Natural killer cell (primary cell): Measurements from ENCODE around the gene FAM114A2. TPM values are rescaled to one million over a fixed set of nuclear protein-coding genes. Genes with fewer than 3 reads are reported as not detected.

Source experiments
- ATAC-seq, 3 donors: fragments of 150-1000 bp in 2 of 3; fragments of 200-7000 bp in 1 of 3; cut with Tn5 transposase; 1 replicate in 1 of 3; 2 replicates in 2 of 3; pipeline ENCODE4 v1.10.0; 2021; ENCODE audit warnings: mild to moderate bottlenecking in 2 of 3, moderate library complexity in 2 of 3
- DNase-seq, 2 donors: peaks; one replicate each; pipeline versions ENCODE4 v3.0.0 to v3.0.0-alpha.2; 2013 to 2021; ENCODE audit warnings: mixed read lengths in 1 of 2
- H3K27ac ChIP-seq: one replicate; pipeline ENCODE4 v1.5.1; 2013; ENCODE audit warnings: mild to moderate bottlenecking, low read length
- H3K27me3 ChIP-seq: one replicate; pipeline ENCODE4 v1.6.1; 2013; ENCODE audit warnings: low read length; ENCODE audit not compliant: control insufficient read depth, insufficient read depth
- H3K36me3 ChIP-seq: one replicate; pipeline ENCODE4 v1.6.1; 2013; ENCODE audit warnings: low read length; ENCODE audit not compliant: control insufficient read depth, insufficient read depth
- H3K4me1 ChIP-seq: one replicate; pipeline ENCODE4 v1.6.1; 2013; ENCODE audit warnings: low read length; ENCODE audit not compliant: control insufficient read depth, insufficient read depth
- H3K4me3 ChIP-seq: one replicate; pipeline ENCODE4 v1.5.1; 2013; ENCODE audit warnings: low read length
- H3K9me3 ChIP-seq: one replicate; pipeline ENCODE4 v1.6.1; 2013; ENCODE audit warnings: low read length; ENCODE audit not compliant: control insufficient read depth, insufficient read depth
- H3K27ac Mint-ChIP-seq, 2 donors: one replicate each; pipeline ENCODE4 v1.8.0; 2022; ENCODE audit warnings: mild to moderate bottlenecking in 2 of 2, mixed read lengths in 2 of 2, moderate library complexity in 1 of 2
- H3K27me3 Mint-ChIP-seq, 2 donors: one replicate each; pipeline ENCODE4 v1.8.0; 2022; ENCODE audit warnings: low read depth in 2 of 2, mixed read lengths in 2 of 2
- H3K36me3 Mint-ChIP-seq: one replicate; pipeline ENCODE4 v1.8.0; 2022; ENCODE audit warnings: mixed read lengths
- H3K4me1 Mint-ChIP-seq, 2 donors: one replicate each; pipeline ENCODE4 v1.8.0; 2022; ENCODE audit warnings: mixed read lengths in 2 of 2
- H3K4me3 Mint-ChIP-seq: one replicate; pipeline ENCODE4 v1.8.0; 2022; ENCODE audit warnings: mild to moderate bottlenecking, moderate library complexity, mixed read lengths
- H3K9me3 Mint-ChIP-seq, 2 donors: one replicate each; pipeline ENCODE4 v1.8.0; 2022; ENCODE audit warnings: mixed read lengths in 2 of 2
- WGBS: methylation state at CpG from one replicate; pipeline ENCODE4 v1.1.7; 2013; ENCODE audit warnings: missing lambda C conversion rate; ENCODE audit not compliant: insufficient coverage; 5-methylcytosine and 5-hydroxymethylcytosine counted together
- intact Hi-C: fragments of 100-400 bp; cut with micrococcal nuclease; formaldehyde crosslinking; loops from one replicate; pipeline ENCODE4 v1.14.2; 2022
- total RNA-seq, 4 donors: library from RNA; stranded (reverse); fragments of 120-200 nt in 1 of 4; gene quantifications; one replicate each; pipeline versions ENCODE4 v1.2.3 to v1.2.4, GENCODE V29; 2013 to 2022
- TF ChIP-seq, protein P1 (sequence below): fragments of 200-600 bp; IDR thresholded peaks from one replicate; pipeline ENCODE4 v1.8.0; 2022; ENCODE audit warnings: antibody characterized with exemption

Gene FAM114A2
- total RNA-seq, 3 donors from 2014 or later (not counting 1 experiment from before 2014, with no cell fraction given), result 29.0 to 37.8 (median 29.4) TPM

DNA sequence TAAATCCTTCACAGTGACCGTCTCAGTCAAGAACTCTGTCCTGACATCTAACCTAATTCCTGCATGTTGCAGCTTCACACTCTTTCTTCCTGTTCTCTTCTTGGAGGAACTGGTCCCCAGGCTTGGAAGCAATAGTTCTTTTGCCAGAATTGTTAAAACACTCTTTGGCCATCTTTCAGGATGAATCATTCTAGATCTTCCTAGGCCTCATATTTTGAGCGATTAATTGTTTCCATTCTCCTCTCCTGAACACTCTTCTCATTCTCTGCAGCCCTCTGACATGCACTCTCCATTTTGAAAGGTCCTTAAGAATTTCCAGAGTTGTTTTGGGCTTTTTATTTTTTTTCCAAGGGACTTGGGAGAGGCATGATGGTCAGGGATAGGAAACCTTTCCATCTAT is 85.8 kb downstream of the FAM114A2 start:
- WGBS, result 98% methylated on average over 2 of the region's 2 CpGs
- Mint-ChIP-seq H3K27me3 (no peaks in the 10 kb centered on the region), H3K9me3 (no peaks in the 10 kb centered on the region), H3K27ac (no peak overlapping the region), H3K4me3 (no peak overlapping the region), H3K36me3 (no peaks in the 10 kb centered on the region), H3K4me1 (peaks cover 0 to 20% of the 10 kb centered on the region in 2 donors)
- intact Hi-C loops, result no loop called here
- TF ChIP-seq, protein P1, sequence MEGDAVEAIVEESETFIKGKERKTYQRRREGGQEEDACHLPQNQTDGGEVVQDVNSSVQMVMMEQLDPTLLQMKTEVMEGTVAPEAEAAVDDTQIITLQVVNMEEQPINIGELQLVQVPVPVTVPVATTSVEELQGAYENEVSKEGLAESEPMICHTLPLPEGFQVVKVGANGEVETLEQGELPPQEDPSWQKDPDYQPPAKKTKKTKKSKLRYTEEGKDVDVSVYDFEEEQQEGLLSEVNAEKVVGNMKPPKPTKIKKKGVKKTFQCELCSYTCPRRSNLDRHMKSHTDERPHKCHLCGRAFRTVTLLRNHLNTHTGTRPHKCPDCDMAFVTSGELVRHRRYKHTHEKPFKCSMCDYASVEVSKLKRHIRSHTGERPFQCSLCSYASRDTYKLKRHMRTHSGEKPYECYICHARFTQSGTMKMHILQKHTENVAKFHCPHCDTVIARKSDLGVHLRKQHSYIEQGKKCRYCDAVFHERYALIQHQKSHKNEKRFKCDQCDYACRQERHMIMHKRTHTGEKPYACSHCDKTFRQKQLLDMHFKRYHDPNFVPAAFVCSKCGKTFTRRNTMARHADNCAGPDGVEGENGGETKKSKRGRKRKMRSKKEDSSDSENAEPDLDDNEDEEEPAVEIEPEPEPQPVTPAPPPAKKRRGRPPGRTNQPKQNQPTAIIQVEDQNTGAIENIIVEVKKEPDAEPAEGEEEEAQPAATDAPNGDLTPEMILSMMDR, result no peak
- H3K27ac ChIP-seq, result no peak overlapping the region
- DNase-seq (no peak), ATAC-seq (no peak)
- H3K27me3 ChIP-seq, result no peaks in the 10 kb centered on the region
- H3K36me3 ChIP-seq, result no peaks in the 10 kb centered on the region
- H3K4me1 ChIP-seq, result peaks cover 6% of the 10 kb centered on the region
- H3K9me3 ChIP-seq, result no peaks in the 10 kb centered on the region
- no peak overlapping the region for H3K4me3 ChIP-seq

DNA sequence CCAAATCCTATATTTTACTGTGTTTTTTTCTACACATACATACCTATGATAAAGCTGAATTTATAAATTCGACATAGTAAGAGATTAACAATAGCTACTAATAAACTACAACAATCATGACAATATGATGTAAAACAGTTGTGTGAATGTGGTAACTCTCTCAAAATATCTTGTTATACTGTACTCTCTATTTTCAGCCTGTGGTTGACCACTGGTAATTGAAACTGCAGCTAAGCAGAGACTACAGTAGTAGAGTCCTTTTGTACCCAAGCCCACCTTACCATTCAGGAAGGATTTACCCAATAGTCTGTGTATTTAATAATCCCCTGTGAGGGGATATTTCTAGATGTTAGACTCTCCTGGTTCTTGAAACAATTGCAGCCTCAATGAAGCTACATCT is 86.7 kb downstream of the FAM114A2 start:
- ATAC-seq (no peak), DNase-seq (no peak)
- H3K4me1 Mint-ChIP-seq, result peaks cover 0 to 18% of the 10 kb centered on the region in 2 donors
- TF ChIP-seq, protein P1, result no peak
- Histone ChIP-seq H3K27me3 (no peaks in the 10 kb centered on the region), H3K27ac (no peak overlapping the region), H3K36me3 (no peaks in the 10 kb centered on the region), H3K4me3 (no peak overlapping the region), H3K9me3 (no peaks in the 10 kb centered on the region), H3K4me1 (peaks cover 6% of the 10 kb centered on the region)
- H3K36me3 Mint-ChIP-seq, result no peaks in the 10 kb centered on the region
- no peaks in the 10 kb centered on the region for H3K9me3 Mint-ChIP-seq
- no CpG with 5 or more reads among the region's 1 CpG for WGBS
- H3K27ac Mint-ChIP-seq, result no peak overlapping the region
- H3K27me3 Mint-ChIP-seq, result no peaks in the 10 kb centered on the region
- no peak overlapping the region for H3K4me3 Mint-ChIP-seq
- intact Hi-C loops, result no loop called here

DNA sequence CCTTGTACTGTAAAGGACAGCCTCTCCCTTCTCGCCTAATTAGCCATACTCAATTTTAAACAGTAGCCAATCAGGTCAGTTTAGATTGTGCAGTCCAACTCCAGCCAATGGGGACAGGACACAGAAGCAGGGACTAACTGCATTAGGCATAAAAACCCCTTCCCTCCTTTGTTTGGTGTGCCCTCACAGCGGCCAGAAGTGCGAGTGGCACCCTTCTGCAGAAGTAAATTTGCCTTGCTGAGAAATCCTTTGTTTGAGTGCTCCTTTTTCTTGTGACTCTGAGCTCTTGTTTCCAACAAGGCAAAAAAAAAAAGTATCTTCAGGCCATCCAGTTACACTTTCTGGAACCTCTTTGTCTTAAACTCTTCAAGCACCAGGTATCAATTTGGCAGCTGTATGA is 97.4 kb downstream of the FAM114A2 start:
- Histone ChIP-seq H3K9me3 (peaks cover 13% of the 10 kb centered on the region), H3K4me1 (no peaks in the 10 kb centered on the region), H3K4me3 (no peak overlapping the region), H3K36me3 (no peaks in the 10 kb centered on the region), H3K27ac (no peak overlapping the region), H3K27me3 (no peaks in the 10 kb centered on the region)
- DNase-seq, result no peak
- no peak overlapping the region for H3K27ac Mint-ChIP-seq
- H3K27me3 Mint-ChIP-seq, result peaks cover 6 to 9% of the 10 kb centered on the region in 2 donors
- ATAC-seq, result no peak
- intact Hi-C loops, result no loop called here
- peaks cover 11 to 12% of the 10 kb centered on the region in 2 donors for H3K9me3 Mint-ChIP-seq
- 93% methylated on average over 3 of the region's 3 CpGs for WGBS
- peaks cover 27% of the 10 kb centered on the region for H3K36me3 Mint-ChIP-seq
- peaks cover 0 to 5% of the 10 kb centered on the region in 2 donors for H3K4me1 Mint-ChIP-seq
- no peak overlapping the region for H3K4me3 Mint-ChIP-seq
- TF ChIP-seq, protein P1, result no peak

Other genes starting within 250 kb of the FAM114A2 start
- 10 to 100 TPM; 20.4 to 24.8 (median 22.7) TPM for gene MFAP3, start 57 bp upstream of the FAM114A2 start, total RNA-seq
- 10 to 100 TPM; 77.0 to 92.6 (median 77.6) TPM for gene GALNT10, start 151.8 kb upstream of the FAM114A2 start, total RNA-seq